Prostate gland (tissue), 2 donors: ENCODE data around the gene FPR3. TPM values are rescaled to one million over a fixed set of nuclear protein-coding genes. Genes with fewer than 3 reads are reported as not detected.

Source experiments
- DNase-seq: peaks from one replicate; pipeline ENCODE4 v3.0.0-alpha.2; 2019; ENCODE audit warnings: low spot score
- H3K27ac ChIP-seq, 2 donors: fragments of 200-600 bp; sonication (generic); 2 replicates each; pipeline ENCODE4 v1.5.1; 2017 to 2019
- H3K27me3 ChIP-seq: fragments of 200-600 bp; sonication (generic); replicated peaks from 2 replicates; pipeline ENCODE4 v1.5.1; 2019; ENCODE audit not compliant: insufficient read depth
- H3K36me3 ChIP-seq, 2 donors: fragments of 200-600 bp; sonication (generic); 1 replicate in 1 of 2; 2 replicates in 1 of 2; pipeline versions ENCODE4 v1.5.1 to v1.8.1; 2017 to 2019
- H3K4me1 ChIP-seq: fragments of 200-600 bp; sonication (generic); replicated peaks from 2 replicates; pipeline ENCODE4 v1.5.1; 2019
- H3K4me3 ChIP-seq, 2 donors: fragments of 200-600 bp; sonication (generic); 2 replicates each; pipeline ENCODE4 v1.5.1; 2017 to 2019
- H3K9me3 ChIP-seq: fragments of 200-600 bp; sonication (generic); 2 replicates; pipeline ENCODE4 v1.5.1; 2017
- POLR2A ChIP-seq: fragments of 450-650 bp; IDR thresholded peaks from one replicate; pipeline ENCODE4 v1.6.1; 2016; ENCODE audit warnings: antibody characterized with exemption, mild to moderate bottlenecking
- POLR2AphosphoS5 ChIP-seq: sonication (generic); formaldehyde crosslinking; IDR thresholded peaks from one replicate; pipeline ENCODE4 v1.6.1; 2017; ENCODE audit warnings: antibody characterized with exemption
- WGBS: methylation state at CpG from one replicate; pipeline ENCODE4 v1.1.5; 2018; 5-methylcytosine and 5-hydroxymethylcytosine counted together
- intact Hi-C: fragments of 100-400 bp; cut with DNase I; formaldehyde crosslinking; loops from one replicate; pipeline ENCODE4 v1.14.2; 2022
- total RNA-seq, 2 donors: library from RNA; depleted of rRNA; stranded (reverse); fragments of >200 nt; gene quantifications; one replicate each; pipeline ENCODE4 v1.1.0, GENCODE V29; 2016
- TF ChIP-seq, protein P1 (sequence below), 4 experiments: fragments of 200-600 bp in 2 of 4; fragments of 450-650 bp in 2 of 4; sonication (generic) in 2 of 4; IDR thresholded peaks; 1 replicate in 3 of 4; 2 replicates in 1 of 4; pipeline ENCODE4 v1.5.1; 2016 to 2019; ENCODE audit warnings: antibody characterized with exemption in 4 of 4, mild to moderate bottlenecking in 2 of 4, moderate library complexity in 2 of 4

FPR3 gene
- total RNA-seq, 2 donors from 2014 or later: 1.0 to 4.8 TPM

DNA sequence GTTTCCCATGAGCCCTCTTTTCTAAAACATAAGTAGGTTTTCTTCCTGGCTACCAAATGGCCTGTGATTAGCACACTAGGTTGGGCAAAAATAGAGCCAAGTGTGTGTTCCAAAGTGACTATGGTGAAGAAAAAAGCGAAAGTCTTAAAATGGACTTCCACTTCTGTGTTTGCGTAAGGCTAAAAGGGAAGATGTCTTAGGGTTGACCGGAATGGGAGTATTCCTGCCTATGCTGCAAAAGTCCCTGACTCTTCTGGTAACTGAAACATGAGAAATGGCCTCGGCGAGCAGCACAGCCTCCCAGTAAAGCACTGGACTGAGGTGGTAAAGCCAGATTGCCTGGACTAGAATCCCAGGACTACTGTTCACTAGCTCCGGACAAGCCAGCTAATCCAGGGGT, 40.8 kb upstream of the FPR3 start:
- 89% methylated on average over 6 of the region's 6 CpGs for WGBS
- no peak for TF ChIP-seq POLR2AphosphoS5
- TF ChIP-seq, protein P1, sequence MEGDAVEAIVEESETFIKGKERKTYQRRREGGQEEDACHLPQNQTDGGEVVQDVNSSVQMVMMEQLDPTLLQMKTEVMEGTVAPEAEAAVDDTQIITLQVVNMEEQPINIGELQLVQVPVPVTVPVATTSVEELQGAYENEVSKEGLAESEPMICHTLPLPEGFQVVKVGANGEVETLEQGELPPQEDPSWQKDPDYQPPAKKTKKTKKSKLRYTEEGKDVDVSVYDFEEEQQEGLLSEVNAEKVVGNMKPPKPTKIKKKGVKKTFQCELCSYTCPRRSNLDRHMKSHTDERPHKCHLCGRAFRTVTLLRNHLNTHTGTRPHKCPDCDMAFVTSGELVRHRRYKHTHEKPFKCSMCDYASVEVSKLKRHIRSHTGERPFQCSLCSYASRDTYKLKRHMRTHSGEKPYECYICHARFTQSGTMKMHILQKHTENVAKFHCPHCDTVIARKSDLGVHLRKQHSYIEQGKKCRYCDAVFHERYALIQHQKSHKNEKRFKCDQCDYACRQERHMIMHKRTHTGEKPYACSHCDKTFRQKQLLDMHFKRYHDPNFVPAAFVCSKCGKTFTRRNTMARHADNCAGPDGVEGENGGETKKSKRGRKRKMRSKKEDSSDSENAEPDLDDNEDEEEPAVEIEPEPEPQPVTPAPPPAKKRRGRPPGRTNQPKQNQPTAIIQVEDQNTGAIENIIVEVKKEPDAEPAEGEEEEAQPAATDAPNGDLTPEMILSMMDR (IDR thresholded peaks at IDR 0.05): no peak
- no peak for TF ChIP-seq POLR2A
- intact Hi-C loops: no loop called here
- no peak for DNase-seq
- no peaks in the 10 kb centered on the region for H3K9me3 ChIP-seq
- H3K36me3 ChIP-seq: no peaks in the 10 kb centered on the region
- H3K4me1 ChIP-seq: no peaks in the 10 kb centered on the region
- no peaks in the 10 kb centered on the region for H3K27me3 ChIP-seq
- no peak overlapping the region for H3K27ac ChIP-seq
- no peak overlapping the region for H3K4me3 ChIP-seq

DNA sequence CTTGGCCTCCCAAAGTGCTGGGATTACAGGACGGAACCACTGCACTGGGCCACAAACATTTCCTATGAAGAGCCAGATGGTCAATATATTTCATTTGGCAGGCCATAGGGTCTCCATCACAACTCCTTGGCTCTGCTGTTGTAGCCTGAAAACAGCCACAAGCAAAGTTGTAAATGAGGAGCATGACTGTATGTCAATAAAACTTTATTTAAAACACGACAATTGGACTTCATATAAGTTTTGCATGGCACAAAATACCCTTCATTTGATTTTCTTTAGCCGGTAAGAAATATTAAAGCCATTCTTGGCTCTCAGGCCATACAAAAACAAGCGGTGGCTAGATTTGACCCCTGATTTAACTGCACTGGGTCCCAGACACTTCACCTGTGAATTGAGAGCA, 40.2 kb upstream of the FPR3 start:
- no peak for DNase-seq
- no peak overlapping the region for H3K27ac ChIP-seq
- intact Hi-C loops: no loop called here
- no peaks in the 10 kb centered on the region for H3K4me1 ChIP-seq
- TF ChIP-seq, protein P1 (IDR thresholded peaks at IDR 0.05): no peak
- H3K4me3 ChIP-seq: no peak overlapping the region
- no peaks in the 10 kb centered on the region for H3K36me3 ChIP-seq
- WGBS: 83% methylated on average over 4 of the region's 4 CpGs
- H3K9me3 ChIP-seq: no peaks in the 10 kb centered on the region
- H3K27me3 ChIP-seq: no peaks in the 10 kb centered on the region

DNA sequence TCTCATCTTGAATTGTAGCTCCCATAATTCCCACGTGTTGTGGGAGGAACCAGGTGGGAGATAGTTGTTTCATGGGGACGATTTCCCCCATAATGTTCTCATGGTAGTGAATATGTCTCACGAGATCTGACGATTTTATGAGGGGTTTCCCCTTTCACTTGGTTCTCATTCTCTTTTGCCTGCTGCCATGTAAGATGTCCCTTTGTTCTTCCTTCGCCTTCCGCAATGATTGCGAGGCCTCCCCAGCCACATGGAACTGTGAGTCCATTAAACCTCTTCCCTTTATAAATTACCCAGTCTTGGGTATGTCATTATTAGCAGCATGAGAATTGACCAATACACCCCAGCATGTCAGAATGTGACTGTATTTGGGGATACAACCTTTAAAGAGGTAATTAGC, 39.4 kb upstream of the FPR3 start:
- intact Hi-C loops: no loop called here
- Histone ChIP-seq H3K4me3 (no peak overlapping the region), H3K4me1 (no peaks in the 10 kb centered on the region), H3K36me3 (no peaks in the 10 kb centered on the region), H3K27me3 (no peaks in the 10 kb centered on the region), H3K9me3 (no peaks in the 10 kb centered on the region), H3K27ac (no peak overlapping the region)
- TF ChIP-seq POLR2AphosphoS5 (no peak), POLR2A (no peak)
- TF ChIP-seq, protein P1 (IDR thresholded peaks at IDR 0.05): no peak
- DNase-seq: no peak
- WGBS: 62% methylated on average over 7 of the region's 7 CpGs

DNA sequence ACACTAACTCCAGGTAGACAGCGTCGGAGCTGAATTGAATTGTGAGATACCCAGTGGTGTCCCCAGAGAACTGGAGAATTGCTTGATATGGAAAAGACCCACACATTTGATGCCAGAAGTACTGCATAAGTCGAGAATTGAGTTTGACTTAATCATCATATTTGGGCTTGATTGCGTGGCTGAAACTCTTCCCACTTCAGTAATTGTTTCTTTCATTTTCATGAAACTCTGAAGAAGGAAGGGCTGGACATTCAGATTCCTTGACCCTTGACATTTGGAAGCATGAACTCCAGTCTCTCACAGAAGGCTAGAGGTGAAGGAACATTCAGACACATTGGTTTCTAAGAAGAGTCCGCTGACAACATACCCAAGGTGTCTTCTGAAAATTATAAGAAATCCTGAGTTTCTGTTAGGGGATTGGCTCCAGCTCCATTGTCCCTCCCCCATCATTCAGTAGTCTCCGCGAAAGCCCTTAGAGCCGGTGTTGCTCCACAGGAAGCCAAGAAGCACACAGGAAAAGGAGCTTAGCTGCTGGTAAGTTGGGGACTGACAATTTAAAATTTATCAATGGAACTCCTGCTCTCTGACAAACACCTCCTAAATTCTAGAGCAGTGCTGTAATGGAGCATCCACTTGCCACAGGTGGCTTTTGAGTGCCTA, 34.1 kb upstream of the FPR3 start, which contains the start of gene FPR2:
Gene FPR2 (plus strand): TSS at position 484 of the 660 bp plus-strand sequence. CDS start 7,479 bp downstream, outside the sequence.
- no peak within 1 kb of the TSS for H3K27ac ChIP-seq
- H3K9me3 ChIP-seq: no peaks in the 10 kb centered on the region
- no peaks in the 10 kb centered on the region for H3K36me3 ChIP-seq
- DNase-seq: no peak
- no peak within 1 kb of the TSS for H3K4me3 ChIP-seq
- WGBS: 65% methylated on average over 8 of the region's 8 CpGs
- intact Hi-C loops: no loop called here
- no peaks in the 10 kb centered on the region for H3K4me1 ChIP-seq
- TF ChIP-seq, protein P1 (IDR thresholded peaks at IDR 0.05): no peak
- TF ChIP-seq POLR2A (no peak), POLR2AphosphoS5 (no peak)
- H3K27me3 ChIP-seq: no peaks in the 10 kb centered on the region

DNA sequence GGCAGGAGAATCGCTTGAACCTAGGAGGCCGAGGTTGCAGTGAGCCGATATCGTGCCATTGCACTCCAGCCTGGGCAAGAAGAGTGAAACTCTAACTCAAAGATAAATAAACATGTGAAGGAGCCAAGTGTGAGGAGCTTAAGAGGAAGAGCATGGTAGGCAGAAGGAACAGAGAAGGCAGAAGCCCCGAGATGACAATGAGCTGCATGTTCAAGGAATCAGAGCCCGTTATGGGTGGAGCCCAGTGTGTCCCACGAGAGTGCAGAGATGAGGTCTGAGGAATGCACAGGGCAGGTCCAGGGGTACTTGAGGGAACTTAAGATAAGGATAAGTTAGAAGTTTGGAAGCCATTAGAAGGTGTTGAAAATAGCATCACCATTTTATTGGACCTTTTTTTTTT, 33.3 kb upstream of the FPR3 start:
- TF ChIP-seq, protein P1 (IDR thresholded peaks at IDR 0.05): no peak
- no peak for TF ChIP-seq POLR2AphosphoS5
- TF ChIP-seq POLR2A: no peak
- Histone ChIP-seq H3K4me1 (no peaks in the 10 kb centered on the region), H3K27me3 (no peaks in the 10 kb centered on the region), H3K36me3 (no peaks in the 10 kb centered on the region), H3K4me3 (no peak overlapping the region), H3K9me3 (no peaks in the 10 kb centered on the region), H3K27ac (no peak overlapping the region)
- 87% methylated on average over 7 of the region's 7 CpGs for WGBS
- DNase-seq: no peak
- intact Hi-C loops: no loop called here
